ENCODE data around the gene CLIC1.

GRCh38 chr6:31761343-31761742 lies 25.0 kb upstream of the CLIC1 start:
- TF ChIP-seq POLR2AphosphoS5 (IDR thresholded peaks at IDR 0.05; ENCODE audit: low read depth, low read length), result no peak
- no peak for TF ChIP-seq POLR2A (IDR thresholded peaks at IDR 0.05; ENCODE audit: low read depth, low read length)
